GM12891 (cell line): ENCODE measurements around the gene POLE2.
"Not testable (repeated sequence)": the region's sequence is repeated elsewhere in the genome, so short reads cannot be mapped to it uniquely, and the experiment has no call there.

Source experiments
- DNase-seq: peaks from one replicate; pipeline ENCODE4 v3.0.0; 2011; ENCODE audit warnings: low spot score; ENCODE audit not compliant: insufficient read length
- FAIRE-seq: peaks from 2 replicates; lab custom pipeline; 2011; peaks lifted over from hg19 to GRCh38; lab: Jason Lieb, UNC
- PAX5 ChIP-seq: IDR thresholded peaks from 2 replicates; pipeline ENCODE4 v1.6.1; 2011; ENCODE audit warnings: low read length, moderate library complexity, mild to moderate bottlenecking; ENCODE audit not compliant: insufficient read depth, severe bottlenecking
- POLR2A ChIP-seq: IDR thresholded peaks from 2 replicates; pipeline ENCODE4 v1.6.1; 2011; ENCODE audit warnings: low read depth, low read length, control low read depth
- POLR2AphosphoS5 ChIP-seq: IDR thresholded peaks from 2 replicates; pipeline ENCODE4 v1.6.1; 2011; ENCODE audit warnings: low read depth, low read length, control low read depth
- POU2F2 ChIP-seq: IDR thresholded peaks from 2 replicates; pipeline ENCODE4 v1.6.1; 2011; ENCODE audit warnings: low read depth, mild to moderate bottlenecking, control low read depth, low read length, moderate library complexity
- SPI1 ChIP-seq: IDR thresholded peaks from 2 replicates; pipeline ENCODE4 v1.6.1; 2011; ENCODE audit warnings: low read depth, low read length, control low read depth
- TAF1 ChIP-seq: IDR thresholded peaks from 2 replicates; pipeline ENCODE4 v1.6.1; 2011; ENCODE audit warnings: low read depth, low read length, control low read depth

Gene POLE2

DNA sequence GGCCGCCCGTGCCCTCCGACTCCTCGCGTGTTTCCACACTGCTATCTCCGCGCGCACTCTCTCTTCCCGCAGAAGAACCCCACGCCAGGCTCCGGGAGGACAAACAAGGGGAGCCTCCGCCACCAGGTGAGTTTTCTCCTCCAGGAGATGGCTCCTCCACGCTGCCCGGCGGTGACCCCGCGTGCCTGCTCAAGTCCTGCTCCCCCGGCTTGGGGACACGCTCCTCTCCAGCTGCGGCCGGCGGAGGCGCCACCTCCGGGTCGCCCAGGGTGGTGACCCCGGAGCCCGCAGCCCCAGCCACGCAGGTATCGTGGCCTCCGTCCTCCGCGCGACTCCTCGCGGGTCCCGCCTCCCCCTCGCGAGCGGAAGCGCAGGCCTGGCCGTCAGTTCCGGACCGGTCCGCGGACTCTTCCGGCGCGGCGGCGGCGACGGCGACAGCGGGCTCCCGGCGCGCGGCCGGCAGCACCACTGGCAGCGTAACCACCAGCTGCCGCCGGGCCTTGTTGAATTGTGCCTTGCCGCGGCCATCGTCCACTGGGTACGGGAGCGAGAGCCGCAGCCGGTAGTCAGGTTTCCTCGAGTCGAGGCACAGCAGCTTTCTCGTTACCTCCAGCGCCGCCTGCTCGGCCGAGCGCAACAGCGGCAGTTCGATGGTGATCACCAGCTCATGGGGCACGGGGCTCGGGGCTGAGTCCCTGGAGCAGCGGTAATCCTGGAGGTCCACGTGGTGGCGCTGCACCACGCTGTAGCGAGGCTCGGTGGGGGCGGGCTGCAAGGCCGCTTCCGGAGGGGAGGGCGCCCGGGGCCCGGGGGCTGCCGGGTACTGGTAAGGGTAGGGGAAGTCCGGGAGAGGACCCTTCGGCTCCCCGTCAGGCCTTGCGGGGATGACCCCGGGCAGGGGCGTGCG, 54.1 kb downstream of the POLE2 start:
- peak; percentile 95 for FAIRE-seq
- DNase-seq = peak; percentile 82
- TF ChIP-seq SPI1 = peak; percentile 21; the same call in 1 of the 2 replicates
- TF ChIP-seq POLR2AphosphoS5 = peak; percentile 39
- no peak; the same call in none of the 2 replicates for TF ChIP-seq POU2F2
- no peak for TF ChIP-seq PAX5
- TF ChIP-seq POLR2A = 0 out of 2 replicates have a peak, but pooled peaks have one; percentile 63
- peak; percentile 7; the same call in 1 of the 2 replicates for TF ChIP-seq TAF1

DNA sequence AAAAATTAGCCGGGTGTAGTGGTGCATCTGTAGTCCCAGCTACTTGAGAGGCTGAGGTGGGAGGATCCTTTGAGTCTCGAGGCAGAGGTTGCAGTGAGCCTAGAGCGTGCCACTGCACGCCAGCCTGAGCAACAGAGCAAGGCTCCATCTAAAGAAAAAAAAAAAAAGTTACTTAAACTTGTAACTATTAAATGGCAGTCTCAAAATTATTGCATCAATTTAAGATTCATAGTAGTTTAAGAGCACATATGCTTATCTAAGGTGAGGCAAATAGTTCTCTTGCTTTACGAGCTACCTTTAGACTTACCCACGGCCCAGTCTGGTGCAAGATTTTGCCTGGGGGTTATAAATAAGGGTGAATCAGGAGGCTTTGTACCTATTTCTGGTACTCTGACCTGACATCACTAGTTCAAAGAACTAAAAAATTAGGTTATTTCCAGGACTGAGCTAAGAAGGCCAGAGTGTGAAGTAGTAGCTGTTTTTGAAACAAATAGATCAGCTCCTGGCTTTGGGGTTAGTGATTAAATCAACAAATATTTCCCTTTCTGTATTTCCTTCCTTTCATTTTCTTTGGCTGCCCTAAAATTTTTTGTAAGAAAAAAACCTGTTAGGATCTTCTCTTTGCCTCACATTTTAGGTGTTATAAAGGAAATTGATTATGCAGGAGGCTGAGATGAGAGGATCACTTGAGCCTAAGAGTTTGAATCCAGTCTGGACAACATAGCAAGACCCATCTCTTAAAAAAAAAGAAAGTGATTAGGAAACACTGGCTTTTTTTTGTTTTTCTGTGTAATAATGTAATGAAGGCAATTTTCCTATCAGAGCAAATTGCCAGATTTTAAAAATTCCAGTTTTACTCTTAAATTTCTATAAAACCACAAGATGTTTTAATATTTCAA, 63.8 kb downstream of the POLE2 start:
- TF ChIP-seq POU2F2 = no peak
- TF ChIP-seq PAX5 = no peak
- TF ChIP-seq TAF1 = no peak
- TF ChIP-seq POLR2AphosphoS5 = 0 out of 2 replicates have a peak, but pooled peaks have one; percentile 23
- TF ChIP-seq SPI1 = no peak
- TF ChIP-seq POLR2A = peak; percentile 61
- FAIRE-seq (no peak), DNase-seq (no peak)

DNA sequence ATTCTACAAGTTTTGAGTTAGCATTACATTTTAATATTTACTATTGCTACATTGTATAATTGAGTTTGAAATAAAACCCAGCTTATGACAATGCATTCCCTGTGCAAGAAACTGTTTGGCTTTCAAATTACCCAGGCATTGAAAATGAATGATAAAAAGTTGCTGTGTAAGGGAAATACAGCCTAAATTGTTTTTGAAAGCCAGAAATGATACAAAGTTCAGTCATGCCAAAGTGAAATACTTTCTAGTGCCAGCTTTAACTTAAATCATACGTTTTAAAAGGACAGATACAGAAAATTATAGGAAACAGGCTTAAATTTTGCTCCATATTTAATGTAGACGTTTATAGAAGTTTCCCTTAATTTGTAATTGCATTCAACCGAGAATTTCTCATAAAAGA, 64.6 kb downstream of the POLE2 start:
- no peak for TF ChIP-seq TAF1
- no peak for TF ChIP-seq PAX5
- no peak for TF ChIP-seq POLR2AphosphoS5
- TF ChIP-seq POLR2A = no peak
- no peak for TF ChIP-seq POU2F2
- no peak for TF ChIP-seq SPI1
- no peak for FAIRE-seq

DNA sequence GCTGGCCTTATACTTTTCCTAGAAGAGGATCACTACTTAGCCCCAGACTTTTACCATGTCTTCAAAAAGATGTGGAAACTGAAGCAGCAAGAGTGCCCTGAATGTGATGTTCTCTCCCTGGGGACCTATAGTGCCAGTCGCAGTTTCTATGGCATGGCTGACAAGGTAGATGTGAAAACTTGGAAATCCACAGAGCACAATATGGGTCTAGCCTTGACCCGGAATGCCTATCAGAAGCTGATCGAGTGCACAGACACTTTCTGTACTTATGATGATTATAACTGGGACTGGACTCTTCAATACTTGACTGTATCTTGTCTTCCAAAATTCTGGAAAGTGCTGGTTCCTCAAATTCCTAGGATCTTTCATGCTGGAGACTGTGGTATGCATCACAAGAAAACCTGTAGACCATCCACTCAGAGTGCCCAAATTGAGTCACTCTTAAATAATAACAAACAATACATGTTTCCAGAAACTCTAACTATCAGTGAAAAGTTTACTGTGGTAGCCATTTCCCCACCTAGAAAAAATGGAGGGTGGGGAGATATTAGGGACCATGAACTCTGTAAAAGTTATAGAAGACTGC, 65.9 kb downstream of the POLE2 start:
- no peak for TF ChIP-seq SPI1
- TF ChIP-seq PAX5 = no peak
- no peak for TF ChIP-seq POU2F2
- no peak for TF ChIP-seq TAF1
- TF ChIP-seq POLR2A = no peak
- TF ChIP-seq POLR2AphosphoS5 = no peak
- FAIRE-seq = no peak
- DNase-seq = no peak

More for the DNA sequence above, 64.6 kb downstream of the POLE2 start:
- no peak for DNase-seq

DNA sequence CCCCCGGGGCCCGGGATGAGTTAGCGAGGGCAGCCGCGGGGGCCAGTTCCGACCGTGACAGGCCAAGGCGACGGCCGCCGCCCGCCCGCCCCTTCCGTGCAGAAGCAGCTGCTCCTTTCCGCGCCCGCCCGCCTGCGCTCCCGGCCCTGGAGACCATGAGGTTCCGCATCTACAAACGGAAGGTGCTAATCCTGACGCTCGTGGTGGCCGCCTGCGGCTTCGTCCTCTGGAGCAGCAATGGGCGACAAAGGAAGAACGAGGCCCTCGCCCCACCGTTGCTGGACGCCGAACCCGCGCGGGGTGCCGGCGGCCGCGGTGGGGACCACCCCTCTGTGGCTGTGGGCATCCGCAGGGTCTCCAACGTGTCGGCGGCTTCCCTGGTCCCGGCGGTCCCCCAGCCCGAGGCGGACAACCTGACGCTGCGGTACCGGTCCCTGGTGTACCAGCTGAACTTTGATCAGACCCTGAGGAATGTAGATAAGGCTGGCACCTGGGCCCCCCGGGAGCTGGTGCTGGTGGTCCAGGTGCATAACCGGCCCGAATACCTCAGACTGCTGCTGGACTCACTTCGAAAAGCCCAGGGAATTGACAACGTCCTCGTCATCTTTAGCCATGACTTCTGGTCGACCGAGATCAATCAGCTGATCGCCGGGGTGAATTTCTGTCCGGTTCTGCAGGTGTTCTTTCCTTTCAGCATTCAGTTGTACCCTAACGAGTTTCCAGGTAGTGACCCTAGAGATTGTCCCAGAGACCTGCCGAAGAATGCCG, 66.7 kb downstream of the POLE2 start:
- FAIRE-seq (no peak), DNase-seq (peak; percentile 33)
- no peak for TF ChIP-seq SPI1
- TF ChIP-seq PAX5 = no peak
- no peak for TF ChIP-seq POLR2AphosphoS5
- TF ChIP-seq POLR2A = no peak

DNA sequence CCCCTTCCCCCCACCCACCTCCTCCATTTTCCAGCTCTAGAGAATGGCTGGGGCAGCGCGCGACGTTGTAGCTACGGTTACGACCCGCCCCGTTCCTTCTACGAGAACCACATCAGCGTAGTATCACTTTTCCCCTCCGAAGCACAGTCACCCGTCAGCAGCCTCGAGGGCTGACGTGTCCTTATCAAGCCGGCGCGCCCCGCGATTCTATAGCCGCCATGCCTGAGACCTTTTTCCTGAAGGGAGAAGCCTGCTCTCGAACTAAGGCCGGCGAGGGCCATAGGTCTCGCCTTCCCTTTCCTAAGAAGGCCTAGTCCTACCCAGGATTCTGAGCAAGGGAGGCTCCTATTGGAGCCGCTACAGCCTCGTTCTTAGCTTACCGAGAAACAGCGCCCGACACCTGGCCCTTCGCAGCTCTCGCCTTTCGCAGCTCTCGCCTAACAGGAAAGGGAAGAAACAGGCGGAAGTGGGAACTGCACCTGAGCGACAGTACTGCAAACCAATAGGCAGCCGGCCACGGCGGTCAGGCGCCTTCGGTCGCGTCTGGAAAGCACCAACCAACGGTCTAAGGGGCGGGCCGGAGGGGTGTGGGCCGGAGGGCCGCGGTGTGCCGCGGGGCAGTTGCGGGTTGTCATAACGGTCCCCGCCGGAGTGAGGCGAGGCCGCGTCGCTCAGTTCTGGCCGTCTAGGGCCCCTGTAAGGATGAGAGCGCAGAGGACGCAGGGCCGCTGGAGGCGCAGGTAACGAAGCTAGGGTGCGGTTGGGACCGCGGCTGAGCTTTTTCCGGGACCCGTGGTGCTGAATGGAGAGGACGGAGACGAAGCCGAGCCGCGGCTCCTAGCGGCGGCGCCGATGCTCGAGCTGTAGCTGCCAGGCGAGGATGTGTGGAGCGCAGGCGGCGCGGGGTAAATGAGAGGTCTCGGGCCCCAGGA, 67.6 kb downstream of the POLE2 start, which contains the start of the genes MGAT2 and RPL36AL:
Gene MGAT2 (plus strand): TSS at position 618 of the 932 bp plus-strand sequence. CDS start 470 bp downstream, outside the sequence.
Gene RPL36AL (minus strand): TSS at position 445 of the 932 bp plus-strand sequence. CDS start 1,522 bp downstream, outside the sequence.
- peak; percentile 90 for DNase-seq
- FAIRE-seq = peak; percentile 95
- no peak for TF ChIP-seq PAX5
- TF ChIP-seq TAF1 = peak; percentile 96
- TF ChIP-seq POLR2AphosphoS5 = peak; percentile 97
- peak; percentile 96 for TF ChIP-seq POLR2A
- TF ChIP-seq POU2F2 = peak; percentile 54; the same call in 1 of the 2 replicates
- TF ChIP-seq SPI1 = peak; percentile 80

DNA sequence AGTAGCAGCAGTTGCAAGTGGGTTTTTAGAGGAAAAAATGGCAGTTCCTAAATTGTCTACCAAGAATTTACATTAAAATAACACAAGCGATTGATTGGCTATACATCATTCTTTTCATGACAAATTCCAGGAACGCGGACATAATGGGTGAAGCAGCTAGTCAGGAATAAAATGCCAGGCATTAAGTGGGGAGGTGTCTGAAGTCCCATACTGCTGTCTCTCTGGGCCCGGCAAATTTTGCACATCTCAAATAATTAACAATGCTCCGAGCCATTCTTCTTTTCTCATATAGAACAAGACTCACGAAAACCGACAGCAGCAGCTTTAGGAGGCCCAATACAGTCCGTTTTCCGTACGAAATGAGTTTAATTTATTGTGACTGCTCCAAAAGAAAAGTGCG, 68.3 kb downstream of the POLE2 start:
- no peak for FAIRE-seq
- TF ChIP-seq TAF1 = no peak
- TF ChIP-seq PAX5 = no peak
- no peak for TF ChIP-seq SPI1
- no peak for TF ChIP-seq POU2F2
- no peak for TF ChIP-seq POLR2A
- no peak for TF ChIP-seq POLR2AphosphoS5
- DNase-seq = no peak

DNA sequence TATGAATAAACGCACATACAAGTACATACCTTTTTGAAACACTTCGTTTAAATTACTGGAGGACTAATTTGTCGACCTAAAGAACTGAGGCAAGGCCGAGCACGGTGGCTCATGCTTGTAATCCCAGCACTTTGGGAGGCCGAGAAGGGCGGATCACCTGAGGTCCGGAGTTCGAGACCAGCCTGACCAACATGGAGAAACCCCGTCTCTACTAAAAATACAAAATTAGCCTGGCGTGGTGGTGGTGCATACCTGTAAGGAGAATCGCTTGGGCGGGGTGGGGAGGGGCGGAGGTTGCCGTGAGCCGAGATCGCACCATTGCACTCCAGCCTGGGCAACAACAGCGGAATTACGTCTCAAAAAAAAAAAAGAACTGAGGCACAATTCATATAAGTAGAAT, 68.7 kb downstream of the POLE2 start:
- FAIRE-seq, DNase-seq: not testable (repeated sequence)
